GM12878 (cell line): ENCODE results near the gene FAM120B. TPM values are rescaled to one million over a fixed set of nuclear protein-coding genes. Genes with fewer than 3 reads are reported as not detected.

Experiments used
- ATAC-seq: fragments of 200-7000 bp; cut with Tn5 transposase; 3 replicates; pipeline ENCODE4 v1.9.1; 2020; ENCODE audit warnings: mild to moderate bottlenecking, moderate library complexity
- BruUV-seq: library from RNA; stranded (reverse); fragments of 400-500 nt; replicated peaks from 2 replicates; lab custom pipeline; 2021; lab: Mats Ljungman, UMichigan
- CTCF ChIA-PET: fragments of 300-600 bp; sonication (Branson Sonifier 250); formaldehyde crosslinking; extraction: SDS; loops from one replicate; lab custom pipeline; 2021; ENCODE audit warnings: inconsistent platforms; lab: Yijun Ruan, JAX
- POLR2A ChIA-PET: fragments of 350-600 bp; formaldehyde crosslinking; extraction: SDS; loops from one replicate; lab custom pipeline; 2021; ENCODE audit warnings: inconsistent platforms; lab: Charles Lee
- RAD21 ChIA-PET: fragments of 300-600 bp; sonication (Branson Sonifier 250); formaldehyde crosslinking; loops from one replicate; lab custom pipeline; 2023; ENCODE audit warnings: antibody characterized with exemption; ENCODE audit not compliant: unreplicated experiment; lab: Charles Lee
- SMC1A ChIA-PET: fragments of 300-600 bp; sonication (Branson Sonifier 250); formaldehyde crosslinking; loops from one replicate; lab custom pipeline; 2023; ENCODE audit not compliant: unreplicated experiment, uncharacterized antibody; lab: Charles Lee
- DNase-seq: peaks from one replicate; pipeline ENCODE4 v3.0.0-alpha.2; 2011; ENCODE audit warnings: low read depth, low spot score
- FAIRE-seq: peaks from 3 replicates; lab custom pipeline; 2011; peaks lifted over from hg19 to GRCh38; lab: Jason Lieb, UNC
- H2AFZ ChIP-seq: 2 replicates; pipeline ENCODE4 v1.6.0; 2011; ENCODE audit warnings: low read depth, low read length, control low read depth; ENCODE audit not compliant: control insufficient read depth
- H3K27ac ChIP-seq: 2 replicates; pipeline ENCODE4 v1.5.1; 2011; ENCODE audit warnings: control low read depth; ENCODE audit not compliant: control insufficient read depth, insufficient read depth
- H3K27me3 ChIP-seq, 2 experiments: replicated peaks in 1 of 2; 2 replicates each; pipeline versions ENCODE4 v1.6.0 to v1.6.1; 2011; ENCODE audit warnings: low read length in 1 of 2; ENCODE audit not compliant: control insufficient read depth in 2 of 2, insufficient read depth in 2 of 2
- H3K36me3 ChIP-seq, 2 experiments: 2 replicates each; pipeline ENCODE4 v1.5.1; 2011; ENCODE audit warnings: low read length in 1 of 2; ENCODE audit not compliant: control insufficient read depth in 2 of 2, insufficient read depth in 2 of 2
- H3K4me1 ChIP-seq: 2 replicates; pipeline ENCODE4 v1.6.1; 2011; ENCODE audit warnings: mild to moderate bottlenecking, low read length, moderate library complexity, mixed read lengths; ENCODE audit not compliant: control insufficient read depth, insufficient read depth
- H3K4me2 ChIP-seq: 2 replicates; pipeline ENCODE4 v1.6.0; 2011; ENCODE audit warnings: control low read depth; ENCODE audit not compliant: control insufficient read depth, insufficient read depth
- H3K4me3 ChIP-seq: fragments of 200-600 bp; sonication (generic); 2 replicates; pipeline ENCODE4 v1.5.1; 2016
- H3K79me2 ChIP-seq: 2 replicates; pipeline ENCODE4 v1.6.0; 2011; ENCODE audit warnings: low read length; ENCODE audit not compliant: control insufficient read depth, insufficient read depth
- H3K9ac ChIP-seq: 2 replicates; pipeline ENCODE4 v1.8.0; 2011; ENCODE audit warnings: low read length, control low read depth, mixed read lengths; ENCODE audit not compliant: control insufficient read depth, insufficient read depth
- H3K9me3 ChIP-seq: replicated peaks from 3 replicates; pipeline ENCODE4 v1.5.1; 2011; ENCODE audit warnings: mild to moderate bottlenecking, low read length; ENCODE audit not compliant: control insufficient read depth, insufficient read depth
- H4K20me1 ChIP-seq: 2 replicates; pipeline ENCODE4 v1.6.0; 2011; ENCODE audit not compliant: control insufficient read depth, insufficient read depth
- BCL11A ChIP-seq: IDR thresholded peaks from 2 replicates; pipeline ENCODE4 v1.6.1; 2011; ENCODE audit warnings: low read depth, low read length
- BRCA1 ChIP-seq: IDR thresholded peaks from 2 replicates; pipeline ENCODE4 v1.6.1; 2011; ENCODE audit warnings: low read depth, low read length, improper control_type of control experiment
- FOXK2 ChIP-seq: fragments of 450-650 bp; IDR thresholded peaks from 2 replicates; pipeline ENCODE4 v1.6.1; 2017; ENCODE audit warnings: mild to moderate bottlenecking, moderate library complexity
- HDAC2 ChIP-seq: fragments of 200-600 bp; sonication (generic); IDR thresholded peaks from 2 replicates; pipeline ENCODE4 v1.6.1; 2017
- HDAC6 ChIP-seq: fragments of 200-600 bp; sonication (generic); IDR thresholded peaks from one replicate; pipeline ENCODE4 v1.8.0; 2017; ENCODE audit warnings: antibody characterized with exemption; ENCODE audit not compliant: unreplicated experiment
- KDM1A ChIP-seq: fragments of 200-600 bp; sonication (generic); IDR thresholded peaks from 2 replicates; pipeline ENCODE4 v1.6.1; 2016; ENCODE audit warnings: borderline replicate concordance
- MEF2B ChIP-seq: fragments of 450-650 bp; IDR thresholded peaks from 2 replicates; pipeline ENCODE4 v1.6.1; 2018; ENCODE audit warnings: mild to moderate bottlenecking, moderate library complexity; ENCODE audit not compliant: partially characterized antibody, poor library complexity, severe bottlenecking
- NR2C2 ChIP-seq: IDR thresholded peaks from 2 replicates; pipeline ENCODE4 v1.6.1; 2011; ENCODE audit warnings: borderline replicate concordance, low read depth; ENCODE audit not compliant: control insufficient read depth, insufficient read length
- POLR2A ChIP-seq: IDR thresholded peaks from 2 replicates; pipeline ENCODE4 v1.6.1; 2011; ENCODE audit warnings: low read depth, mild to moderate bottlenecking, low read length
- RAD21 ChIP-seq: IDR thresholded peaks from 2 replicates; pipeline ENCODE4 v1.6.1; 2011; ENCODE audit warnings: mild to moderate bottlenecking, low read depth, low read length, moderate library complexity; ENCODE audit not compliant: insufficient read depth
- SIX5 ChIP-seq: IDR thresholded peaks from 2 replicates; pipeline ENCODE4 v1.6.1; 2011; ENCODE audit warnings: mild to moderate bottlenecking, low read depth, low read length, moderate library complexity; ENCODE audit not compliant: severe bottlenecking
- SREBF1 ChIP-seq: IDR thresholded peaks from 2 replicates; pipeline ENCODE4 v1.6.1; 2012; ENCODE audit warnings: mild to moderate bottlenecking, low read length
- SREBF2 ChIP-seq: IDR thresholded peaks from 2 replicates; pipeline ENCODE4 v1.6.1; 2012; ENCODE audit warnings: mild to moderate bottlenecking, low read length
- SUZ12 ChIP-seq: fragments of 200-600 bp; sonication (generic); IDR thresholded peaks from one replicate; pipeline ENCODE4 v1.6.1; 2018; ENCODE audit warnings: antibody characterized with exemption, mild to moderate bottlenecking; ENCODE audit not compliant: unreplicated experiment
- ZNF384 ChIP-seq: IDR thresholded peaks from 2 replicates; pipeline ENCODE4 v1.6.1; 2012; ENCODE audit warnings: low read depth, mild to moderate bottlenecking, low read length, improper control_type of control experiment, borderline replicate concordance
- WGBS: methylation state at CpG from one replicate; pipeline ENCODE4 v1.1.6; 2016; ENCODE audit warnings: low lambda C conversion rate; ENCODE audit not compliant: insufficient replicate concordance, insufficient coverage; ENCODE audit errors: missing lambda C conversion rate; 5-methylcytosine and 5-hydroxymethylcytosine counted together
- in situ Hi-C: fragments of 300-500 bp; cut with MboI; formaldehyde crosslinking; loops from 9 replicates; pipeline ENCODE4 v1.14.3; 2018; ENCODE audit warnings: mixed read lengths
- intact Hi-C: fragments of 100-400 bp; cut with micrococcal nuclease; formaldehyde crosslinking; loops from one replicate; pipeline ENCODE4 v1.14.2; 2022; ENCODE audit not compliant: unreplicated experiment
- polyA plus RNA-seq, 11 experiments: library from polyadenylated mRNA; depleted of rRNA in 4 of 11; unstranded in 6 of 11; stranded (reverse) in 5 of 11; fragments of >200 nt; fragmentation: Nextera tagmentation in 4 of 11; fragmentation: Illumina TruSeq in 1 of 11; extraction: Ambion mirVana in 4 of 11; extraction: Trizol in 1 of 11; gene quantifications; 1 replicate in 1 of 11; 2 replicates in 10 of 11; pipeline versions ENCODE4 v1.2.1 to v1.2.3, GENCODE V29; 2011 to 2016; ENCODE audit warnings: inconsistent platforms in 2 of 11, missing spikeins in 2 of 11, low read depth in 1 of 11
- total RNA-seq, 4 experiments: library from RNA; depleted of rRNA in 3 of 4; stranded (reverse); fragments of >200 nt in 3 of 4; fragmentation: Illumina TruSeq in 1 of 4; extraction: Trizol in 1 of 4; gene quantifications; 2 replicates each; pipeline versions ENCODE4 v1.2.1 to v1.2.3, GENCODE V29; 2013 to 2021
- TF ChIP-seq, protein P1 (sequence below): fragments of 450-650 bp; IDR thresholded peaks from 2 replicates; pipeline ENCODE4 v1.6.1; 2017; ENCODE audit warnings: mild to moderate bottlenecking, low read depth, inconsistent platforms; ENCODE audit not compliant: poor library complexity, severe bottlenecking
- TF ChIP-seq, protein P2 (sequence below): IDR thresholded peaks from 2 replicates; pipeline ENCODE4 v1.6.1; 2012; ENCODE audit warnings: low read depth, low read length, improper control_type of control experiment

Gene FAM120B
- total and polyA plus RNA-seq, 10 of the 15 experiments (the other 5 are each of a cell fraction or from before 2014, with no cell fraction given), result 3.3 to 21.6 (median 15.3) TPM

DNA sequence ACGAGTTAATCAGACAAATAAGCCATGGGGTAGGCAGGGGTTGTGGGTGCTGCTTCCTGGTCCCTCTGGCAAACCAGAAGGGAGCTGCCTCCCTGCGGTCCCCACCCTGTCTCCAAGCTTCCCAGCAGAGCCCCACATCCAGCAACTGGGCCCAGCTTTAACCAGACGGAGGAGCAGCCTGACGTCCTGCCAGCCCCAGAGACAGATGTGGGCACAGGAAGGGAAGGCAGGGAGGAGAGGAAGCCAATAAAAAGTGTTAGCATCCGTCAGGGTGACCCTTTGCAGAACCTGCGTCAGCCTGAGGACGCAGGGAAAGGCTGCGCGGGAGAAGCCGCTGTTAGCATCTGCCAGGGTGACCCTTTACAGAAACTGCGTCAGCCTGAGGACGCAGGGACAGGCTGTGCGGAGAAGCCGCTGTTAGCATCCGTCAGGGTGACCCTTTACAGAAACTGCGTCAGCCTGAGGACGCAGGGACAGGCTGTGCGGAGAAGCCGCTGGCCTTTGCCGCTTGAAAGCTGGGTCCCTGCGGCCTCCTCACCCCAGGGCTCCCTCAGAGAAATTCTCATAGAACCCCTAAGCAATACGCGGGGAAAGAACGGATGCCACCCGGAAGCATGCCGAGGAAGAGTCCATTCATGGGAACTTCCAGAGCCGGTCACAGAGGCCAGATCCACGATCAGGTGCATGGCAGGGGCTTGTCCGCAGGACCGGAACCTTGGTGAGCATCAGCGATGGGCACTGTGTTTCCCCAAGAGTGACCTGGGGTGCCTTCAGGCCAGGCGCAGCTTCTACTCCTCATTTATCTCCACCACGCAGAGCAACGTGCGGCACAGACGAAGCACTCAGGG, 31.6 kb upstream of the FAM120B start:
- Histone ChIP-seq H2AFZ (no peak overlapping the region), H4K20me1 (no peaks in the 10 kb centered on the region), H3K27ac (no peak overlapping the region), H3K4me3 (no peak overlapping the region), H3K27me3 (no peaks in the 10 kb centered on the region; a peak in 1 of 4 replicates), H3K36me3 (no peaks in the 10 kb centered on the region), H3K9me3 (no peaks in the 10 kb centered on the region; the same call in 2 of the 3 replicates), H3K4me2 (no peak overlapping the region), H3K9ac (no peak overlapping the region), H3K79me2 (no peaks in the 10 kb centered on the region), H3K4me1 (peaks cover 13% of the 10 kb centered on the region)
- BruUV-seq, result no TSS peak
- no peak for FAIRE-seq
- no peak for DNase-seq
- ChIA-PET SMC1A (no interaction called here), RAD21 (no interaction called here), CTCF (interaction anchor here (1.2 kb wide), 1 partner anchor 242 kb away, joined by 3 read pairs; no protein-coding TSS in a partner anchor), POLR2A (no interaction called here)
- no peak for TF ChIP-seq POLR2A
- no peak for TF ChIP-seq KDM1A
- TF ChIP-seq BRCA1, result no peak
- TF ChIP-seq, protein P1, sequence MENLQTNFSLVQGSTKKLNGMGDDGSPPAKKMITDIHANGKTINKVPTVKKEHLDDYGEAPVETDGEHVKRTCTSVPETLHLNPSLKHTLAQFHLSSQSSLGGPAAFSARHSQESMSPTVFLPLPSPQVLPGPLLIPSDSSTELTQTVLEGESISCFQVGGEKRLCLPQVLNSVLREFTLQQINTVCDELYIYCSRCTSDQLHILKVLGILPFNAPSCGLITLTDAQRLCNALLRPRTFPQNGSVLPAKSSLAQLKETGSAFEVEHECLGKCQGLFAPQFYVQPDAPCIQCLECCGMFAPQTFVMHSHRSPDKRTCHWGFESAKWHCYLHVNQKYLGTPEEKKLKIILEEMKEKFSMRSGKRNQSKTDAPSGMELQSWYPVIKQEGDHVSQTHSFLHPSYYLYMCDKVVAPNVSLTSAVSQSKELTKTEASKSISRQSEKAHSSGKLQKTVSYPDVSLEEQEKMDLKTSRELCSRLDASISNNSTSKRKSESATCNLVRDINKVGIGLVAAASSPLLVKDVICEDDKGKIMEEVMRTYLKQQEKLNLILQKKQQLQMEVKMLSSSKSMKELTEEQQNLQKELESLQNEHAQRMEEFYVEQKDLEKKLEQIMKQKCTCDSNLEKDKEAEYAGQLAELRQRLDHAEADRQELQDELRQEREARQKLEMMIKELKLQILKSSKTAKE, result no peak
- TF ChIP-seq HDAC6, result no peak
- TF ChIP-seq SIX5, result no peak
- no peak for TF ChIP-seq MEF2B
- no peak for TF ChIP-seq NR2C2
- TF ChIP-seq HDAC2, result no peak
- TF ChIP-seq FOXK2, result no peak
- TF ChIP-seq SUZ12, result no peak
- TF ChIP-seq, protein P2, sequence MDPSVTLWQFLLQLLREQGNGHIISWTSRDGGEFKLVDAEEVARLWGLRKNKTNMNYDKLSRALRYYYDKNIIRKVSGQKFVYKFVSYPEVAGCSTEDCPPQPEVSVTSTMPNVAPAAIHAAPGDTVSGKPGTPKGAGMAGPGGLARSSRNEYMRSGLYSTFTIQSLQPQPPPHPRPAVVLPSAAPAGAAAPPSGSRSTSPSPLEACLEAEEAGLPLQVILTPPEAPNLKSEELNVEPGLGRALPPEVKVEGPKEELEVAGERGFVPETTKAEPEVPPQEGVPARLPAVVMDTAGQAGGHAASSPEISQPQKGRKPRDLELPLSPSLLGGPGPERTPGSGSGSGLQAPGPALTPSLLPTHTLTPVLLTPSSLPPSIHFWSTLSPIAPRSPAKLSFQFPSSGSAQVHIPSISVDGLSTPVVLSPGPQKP, result no peak
- no peak for TF ChIP-seq RAD21
- TF ChIP-seq ZNF384, result no peak
- TF ChIP-seq SREBF1, result no peak
- TF ChIP-seq BCL11A, result no peak
- TF ChIP-seq SREBF2, result no peak
- WGBS, result 85% methylated on average over 33 of the region's 36 CpGs
- in situ Hi-C loops, result no loop called here
- ATAC-seq, result no peak
- intact Hi-C loops, result no loop called here
